T-helper 1 cell (primary cell): ENCODE measurements around the gene PARD3B.

Experiments used
- DNase-seq, 5 donors: peaks; one replicate each; pipeline ENCODE4 v3.0.0-alpha.2; 2012 to 2020

PARD3B gene

DNA sequence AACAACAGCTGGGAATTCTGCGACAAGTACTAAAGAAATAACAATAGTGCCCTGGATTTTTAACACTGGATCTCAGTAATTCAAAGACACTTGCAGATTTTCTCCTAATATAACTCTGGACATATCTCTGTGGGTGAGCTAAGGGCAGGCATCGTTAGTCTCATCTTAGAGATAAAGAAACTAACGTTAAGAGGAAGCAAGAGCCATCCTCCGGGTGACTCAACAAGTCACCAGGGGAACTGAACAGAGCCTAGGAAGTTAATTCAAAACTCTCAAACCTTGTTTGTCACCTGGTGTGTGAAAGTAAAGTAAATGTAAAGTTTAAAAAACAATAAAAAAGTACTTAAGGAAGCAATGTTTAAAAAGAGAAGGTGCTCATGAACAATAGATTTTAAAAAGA, 1095.4 kb downstream of the PARD3B start:
- no peak for DNase-seq

DNA sequence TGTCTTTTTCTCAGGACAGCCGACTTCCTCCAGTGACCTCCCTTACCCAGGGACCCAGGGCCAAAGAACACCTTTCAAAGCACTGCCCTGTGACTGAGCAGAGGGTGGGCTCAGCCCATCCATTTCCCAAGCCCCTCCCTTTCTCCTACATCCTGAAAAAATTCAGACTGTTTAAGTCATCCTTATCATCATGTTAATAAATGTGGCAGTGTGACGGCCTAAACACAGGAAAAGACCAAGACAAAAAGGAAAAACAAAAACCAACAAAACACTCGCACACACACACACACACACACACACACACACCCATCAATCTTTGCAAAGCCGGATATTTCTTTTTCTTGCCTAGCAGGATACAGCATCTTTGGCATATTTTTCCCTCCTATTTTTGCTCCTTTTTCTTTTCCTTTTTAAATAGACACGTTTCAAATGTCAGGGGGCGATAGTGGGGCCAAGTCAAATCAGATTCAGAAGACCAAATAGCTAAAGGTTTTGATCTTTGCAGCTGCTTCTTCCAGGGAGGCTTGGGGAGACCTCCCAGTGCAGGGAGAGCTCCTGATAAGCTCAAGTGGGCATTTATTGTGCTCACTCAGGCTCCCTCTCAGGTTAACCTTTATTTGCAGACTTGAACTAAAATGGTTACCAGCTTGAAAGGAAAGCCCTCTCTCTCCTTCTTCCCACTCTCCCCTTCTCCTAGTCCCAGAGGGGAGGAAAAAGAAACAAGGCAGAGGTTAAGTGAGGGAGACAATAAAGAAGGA, 1097.5 kb downstream of the PARD3B start:
- DNase-seq = no peak

DNA sequence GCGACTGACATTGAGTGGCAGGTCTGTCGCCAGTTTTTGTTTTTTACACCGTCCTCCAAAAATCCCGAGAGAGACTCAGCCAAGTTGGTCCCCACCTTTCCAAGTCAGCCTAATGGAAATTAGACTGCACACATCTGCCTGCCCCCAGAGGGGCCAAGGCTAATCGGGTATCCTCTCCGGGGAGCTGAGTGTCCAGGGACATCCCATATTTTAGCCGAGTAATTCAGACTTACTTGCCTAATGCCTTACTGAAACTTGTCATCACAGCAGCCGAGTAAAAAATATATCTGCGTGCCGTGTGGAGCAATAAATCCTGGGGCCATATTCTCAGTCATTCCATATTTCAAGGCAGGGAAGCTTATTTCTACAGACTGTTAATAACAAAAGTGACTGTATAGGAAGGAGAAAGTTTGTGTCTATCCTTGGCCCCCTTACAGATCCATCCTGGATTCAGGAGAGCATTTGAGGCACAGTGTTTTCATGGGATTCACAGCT, 1098.2 kb downstream of the PARD3B start:
- no peak for DNase-seq

DNA sequence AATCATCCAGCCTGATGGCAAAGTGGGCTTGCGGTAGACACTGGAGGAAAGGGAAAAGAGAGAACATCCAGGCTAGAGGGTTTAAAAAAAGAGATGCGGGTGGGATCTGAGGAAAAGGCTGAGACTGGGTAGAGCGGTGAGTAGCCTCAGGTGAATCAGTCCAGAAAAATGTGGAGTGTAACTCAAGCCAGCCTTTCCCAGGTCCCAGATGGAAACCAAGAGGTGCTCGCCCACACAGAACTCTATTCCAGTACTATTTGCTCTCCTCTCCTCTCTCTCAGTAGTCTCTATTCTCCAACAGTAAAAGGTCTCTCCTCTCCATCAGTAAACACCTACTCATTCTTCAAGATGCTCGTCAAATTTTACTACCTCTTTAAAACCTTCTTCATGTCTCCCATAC, 1098.7 kb downstream of the PARD3B start:
- DNase-seq = no peak

DNA sequence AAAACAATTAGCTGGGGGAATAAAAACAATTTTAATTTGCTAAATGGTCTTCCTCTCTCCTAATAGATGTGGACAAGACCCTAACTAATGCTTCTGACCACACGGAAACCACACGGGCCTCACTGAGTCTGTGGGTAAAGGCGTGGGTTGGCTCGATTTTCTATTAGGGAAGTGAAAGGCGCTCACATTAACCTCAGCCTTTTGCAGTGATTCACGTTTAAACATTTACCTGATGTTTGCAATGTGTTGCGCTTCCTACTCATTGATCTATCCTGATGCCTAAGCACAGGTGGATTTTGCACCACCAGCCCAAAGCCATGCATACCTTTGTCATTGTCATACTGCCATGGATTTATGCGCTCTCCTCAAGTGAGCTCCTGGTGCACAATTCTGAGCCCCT, 1101.4 kb downstream of the PARD3B start:
- no peak for DNase-seq

DNA sequence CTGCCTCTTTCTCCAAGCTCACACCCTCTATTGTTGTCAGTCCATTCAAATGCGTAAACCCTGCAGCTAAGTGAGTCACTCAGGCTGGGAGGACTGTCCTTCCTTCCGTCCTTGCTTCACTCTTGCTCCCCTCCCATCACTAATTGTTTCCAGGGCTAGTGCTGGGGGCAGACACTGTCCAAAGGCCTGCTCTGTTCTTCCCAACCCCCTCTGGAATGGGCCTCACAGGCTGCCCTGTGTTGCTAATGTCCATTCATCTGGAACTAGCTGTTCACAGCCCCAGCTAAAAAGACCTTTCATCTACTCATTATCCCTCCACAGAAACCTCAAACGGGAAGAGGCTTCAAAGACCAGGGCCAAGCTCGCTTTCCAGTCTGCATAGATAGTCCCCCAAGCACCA, 1105.2 kb downstream of the PARD3B start:
- DNase-seq = no peak

DNA sequence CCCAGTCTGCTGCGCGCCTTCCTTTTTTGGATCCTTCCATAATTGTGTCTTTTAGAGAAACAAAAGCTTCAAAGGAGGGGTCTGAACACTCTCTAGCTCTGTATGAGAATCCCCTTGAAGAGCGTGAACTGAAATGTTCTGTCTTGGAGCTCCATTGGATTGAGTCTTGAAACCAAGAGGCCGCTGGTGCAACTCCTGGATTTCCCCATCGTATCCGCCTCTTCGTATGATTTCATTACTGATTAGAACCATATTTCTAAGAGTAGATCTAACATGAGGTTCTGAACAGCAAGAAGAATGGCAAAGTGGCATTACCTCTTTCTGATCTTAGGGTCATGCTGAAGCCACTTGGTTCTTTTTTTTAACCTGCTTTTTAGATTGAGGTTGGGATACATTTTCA, 1105.7 kb downstream of the PARD3B start:
- no peak for DNase-seq

DNA sequence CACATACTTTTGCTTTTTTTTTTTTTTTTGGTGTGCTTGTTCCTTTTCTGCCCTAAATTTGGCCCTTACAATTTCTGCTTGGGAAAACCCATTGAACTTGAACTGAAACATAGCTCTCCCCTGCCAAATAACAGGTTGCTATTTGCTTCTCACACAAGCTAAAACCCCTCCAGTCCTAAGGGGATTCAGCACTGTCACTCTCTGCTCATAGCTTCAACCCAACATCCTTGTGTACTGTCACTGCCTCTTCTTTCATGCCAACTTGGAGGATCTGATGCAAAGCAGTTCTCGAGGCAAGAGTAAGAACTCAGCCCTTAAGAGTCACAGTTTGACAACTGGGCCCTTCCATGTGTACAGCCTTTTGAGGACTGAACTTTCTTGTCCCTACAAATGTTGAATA, 1106.4 kb downstream of the PARD3B start:
- DNase-seq = no peak

DNA sequence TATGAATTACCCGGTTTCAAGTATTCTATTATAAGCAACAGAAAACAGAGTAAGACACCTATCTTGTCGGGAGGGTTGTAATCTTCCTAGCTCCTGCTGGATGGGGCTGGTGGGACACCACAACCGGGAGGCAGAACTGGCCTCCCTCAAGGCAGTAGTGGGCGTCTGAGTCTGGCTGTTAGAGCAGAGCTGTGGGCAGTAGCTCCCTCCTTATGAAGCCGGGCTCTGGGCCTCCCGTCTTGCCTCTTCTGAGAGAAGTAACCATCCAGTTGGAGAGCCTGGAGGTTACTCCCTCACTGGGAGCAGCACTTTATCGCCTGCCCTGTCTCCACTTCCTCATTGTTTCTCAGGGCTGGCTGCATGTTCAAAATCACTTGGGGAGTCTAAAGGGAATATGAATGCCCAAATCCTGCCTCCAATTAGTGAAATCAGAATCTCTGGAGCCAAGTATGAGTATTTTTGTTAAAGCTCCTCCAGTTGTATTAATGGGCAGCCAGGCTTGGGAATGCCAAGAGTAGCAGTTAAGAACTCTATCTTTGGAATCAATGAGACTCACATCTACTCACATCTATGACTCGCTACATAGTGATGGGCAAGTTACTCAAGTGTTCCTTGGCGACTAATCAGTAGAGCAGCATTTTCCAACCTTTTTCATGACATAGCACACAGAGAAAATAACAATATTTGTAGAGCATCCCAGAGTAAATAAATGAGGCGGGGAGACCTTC, 1109.8 kb downstream of the PARD3B start:
- DNase-seq = no peak

DNA sequence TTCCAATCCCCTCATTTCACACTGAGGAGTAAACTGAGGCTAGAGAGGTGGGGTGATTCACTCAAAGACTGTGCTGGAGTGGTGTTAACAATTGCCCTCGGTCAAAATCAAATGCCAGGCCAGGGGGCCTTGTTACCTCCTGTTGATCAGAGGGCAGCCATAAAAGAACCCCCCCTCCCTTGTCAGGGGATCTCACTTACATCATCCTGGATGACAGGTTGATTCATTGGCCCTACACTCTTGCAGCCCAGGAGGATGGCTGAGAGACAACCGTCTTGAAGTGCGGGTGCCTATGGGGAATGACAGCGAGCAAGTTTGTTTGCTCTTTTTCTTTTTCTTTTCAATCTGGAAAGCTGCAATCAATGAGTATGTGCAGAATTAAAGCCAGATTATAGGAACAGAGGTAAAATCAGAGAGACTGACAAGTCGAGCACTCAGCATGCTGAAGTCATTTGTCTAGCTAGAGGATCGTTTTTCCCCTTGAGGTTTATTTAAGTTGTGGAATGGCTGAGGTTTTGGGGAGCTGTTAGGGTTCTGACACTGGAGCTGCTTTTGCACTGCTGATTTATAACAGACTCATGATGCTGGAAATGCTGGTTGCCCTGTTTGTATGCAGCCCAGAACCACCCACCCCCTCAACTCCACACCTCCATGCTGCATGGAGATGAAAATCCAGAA, 1110.6 kb downstream of the PARD3B start:
- no peak for DNase-seq

DNA sequence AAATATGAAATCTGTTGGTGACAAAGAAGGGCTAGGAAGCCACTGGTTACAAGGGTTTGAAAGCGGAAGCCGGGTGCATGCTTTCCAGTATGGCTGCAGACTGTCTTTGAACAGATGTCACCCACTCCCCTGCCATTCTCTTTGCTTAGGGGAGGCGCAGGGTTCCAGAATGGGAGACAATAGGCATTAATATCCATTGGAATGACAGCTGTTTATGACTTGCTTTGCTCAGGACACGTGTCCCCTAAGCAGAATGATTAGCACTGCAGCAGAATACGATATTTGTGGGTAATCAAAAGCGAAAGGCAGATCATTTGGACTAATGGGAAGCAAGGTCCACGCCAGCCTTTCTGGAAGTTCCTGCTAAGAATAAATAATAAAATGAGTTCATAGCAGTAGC, 1111.2 kb downstream of the PARD3B start:
- no peak for DNase-seq

DNA sequence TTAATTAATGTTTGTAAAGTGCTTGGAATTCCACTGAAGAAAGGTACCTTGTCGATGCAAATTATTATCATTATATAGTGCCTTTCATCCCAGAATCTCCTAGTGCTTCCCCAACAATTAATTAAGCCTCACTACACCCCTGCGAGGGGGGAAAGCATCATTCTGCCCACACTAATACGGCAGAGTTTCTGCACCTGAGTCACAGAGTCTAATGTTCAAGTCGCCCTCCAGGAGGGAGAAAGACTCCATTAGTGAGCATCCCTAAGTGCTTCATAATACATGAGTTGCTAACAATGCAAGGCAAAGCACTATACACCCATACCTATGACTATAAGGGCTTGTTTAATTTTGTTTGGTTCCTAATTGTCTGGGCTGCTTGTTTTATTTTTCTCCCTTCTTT, 1111.7 kb downstream of the PARD3B start:
- DNase-seq = no peak

DNA sequence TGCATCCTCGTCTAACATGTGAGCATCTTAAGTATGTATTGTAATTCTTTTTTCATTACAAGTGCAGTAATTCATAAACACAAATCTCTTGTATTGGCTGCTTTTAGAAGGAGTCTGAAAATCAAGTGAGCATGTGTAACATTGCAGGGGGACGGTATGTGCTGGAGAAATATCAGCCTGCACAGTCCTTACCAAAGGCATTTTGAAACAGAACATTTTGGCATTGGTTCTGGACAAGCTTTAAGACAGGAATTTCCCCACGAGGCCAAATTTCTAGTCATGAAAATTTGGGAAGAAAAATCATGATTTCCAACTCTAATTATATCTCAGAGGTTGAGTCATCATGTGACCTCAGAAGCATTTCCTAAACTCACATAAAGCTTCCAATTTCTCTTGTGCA, 1112.3 kb downstream of the PARD3B start:
- DNase-seq = no peak

DNA sequence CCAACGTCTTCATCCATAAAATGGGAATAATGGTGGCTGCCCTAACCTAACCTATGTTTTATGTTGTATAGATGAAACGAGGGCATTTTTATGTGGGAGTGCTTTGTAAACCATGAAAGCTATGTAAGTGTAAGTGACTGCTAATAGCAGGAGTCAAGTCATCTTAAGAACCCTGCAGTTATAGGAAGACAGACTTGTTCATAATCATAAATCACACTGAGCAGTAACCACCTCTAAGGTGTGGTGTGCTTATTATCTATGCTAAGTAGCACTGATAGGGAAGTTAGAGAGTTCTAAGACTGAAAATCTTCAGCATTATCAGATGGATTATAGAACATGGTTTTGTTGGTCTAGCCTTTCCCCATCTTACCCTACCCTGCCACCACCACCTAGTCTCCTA, 1112.8 kb downstream of the PARD3B start:
- no peak for DNase-seq

DNA sequence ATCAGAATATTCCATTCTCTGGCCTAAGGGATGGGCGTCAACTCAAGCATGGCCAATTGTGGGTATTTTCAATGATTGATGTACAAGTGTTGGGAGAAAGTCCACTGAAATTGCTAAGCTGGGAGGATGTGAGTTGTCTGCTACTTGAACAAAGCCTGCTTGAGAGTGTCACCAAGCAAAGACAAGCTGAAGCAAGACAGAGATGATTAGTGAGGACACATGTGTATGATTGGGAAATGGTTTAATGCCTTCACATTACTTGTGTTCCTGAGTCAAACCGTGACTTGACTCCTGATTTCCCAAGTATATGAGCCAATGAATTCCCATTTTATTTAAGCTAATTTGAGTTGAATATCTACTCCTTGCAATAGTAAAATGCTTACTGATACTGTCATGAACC, 1113.3 kb downstream of the PARD3B start:
- no peak for DNase-seq

DNA sequence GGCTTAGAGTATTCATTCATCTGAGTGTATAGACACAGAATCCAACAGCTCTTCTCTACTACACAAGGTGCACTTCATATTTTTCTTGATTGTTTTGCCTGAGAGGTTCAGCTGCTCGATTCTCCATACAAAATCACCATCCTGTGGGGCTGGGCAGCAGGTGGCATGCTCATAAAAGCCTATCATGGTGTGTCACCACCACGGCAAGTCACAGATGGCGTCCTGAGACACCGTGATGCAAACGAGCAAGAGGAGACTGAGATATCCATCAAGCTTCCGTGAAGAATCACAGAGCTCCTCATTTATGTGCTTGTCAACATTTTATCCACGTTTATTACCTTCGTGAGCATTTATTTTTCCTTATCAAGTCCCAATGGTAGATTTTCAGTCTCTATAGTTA, 1114.6 kb downstream of the PARD3B start:
- DNase-seq = no peak

DNA sequence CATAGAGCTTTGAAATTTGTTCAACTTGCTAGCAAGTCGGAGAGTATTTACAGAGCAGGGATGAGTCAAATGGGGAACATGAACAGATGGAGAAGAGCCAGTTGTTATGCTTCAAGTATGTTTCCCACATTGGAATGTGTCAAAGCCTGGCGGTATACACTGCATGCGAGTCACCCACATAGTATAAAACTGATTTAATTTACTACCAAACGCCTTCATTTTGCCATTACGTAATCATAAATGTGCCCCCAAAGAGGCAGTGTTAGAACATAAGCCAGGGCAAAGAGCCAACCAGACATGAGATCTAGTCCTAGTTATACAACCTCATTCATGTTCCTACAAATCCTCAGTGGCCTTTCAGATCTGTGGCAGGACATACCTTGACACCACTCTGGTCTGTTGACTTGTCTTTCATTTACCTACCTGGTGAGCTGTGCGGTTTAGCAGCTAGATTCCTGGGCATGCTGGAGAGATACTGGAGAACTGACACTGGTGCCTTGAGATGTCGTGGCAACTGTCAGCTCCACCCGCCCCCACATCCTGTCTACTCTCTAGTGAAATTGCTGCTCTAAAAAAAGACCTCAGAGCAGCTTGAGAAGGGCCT, 1115.3 kb downstream of the PARD3B start:
- DNase-seq = peak in 2 of 5 donors; percentile 1 to 22

DNA sequence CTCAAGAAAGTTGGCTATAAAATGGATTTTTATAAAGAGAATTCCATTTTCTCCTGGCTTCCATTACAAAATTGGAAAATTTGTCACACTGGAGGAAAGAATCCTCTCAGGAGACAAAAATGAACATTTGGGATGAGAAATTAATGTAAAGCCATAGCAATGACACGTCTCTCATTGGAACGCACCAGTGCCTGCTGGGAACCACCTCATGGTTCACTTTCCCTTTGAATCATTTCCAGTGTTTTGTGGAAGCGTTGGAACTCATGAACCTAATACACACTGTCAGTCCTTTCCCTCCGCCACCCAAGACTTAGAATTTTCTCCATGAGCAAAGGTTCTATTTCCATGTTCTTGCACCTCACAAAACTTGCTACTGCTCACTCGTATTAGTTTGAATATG, 1116.0 kb downstream of the PARD3B start:
- no peak for DNase-seq

DNA sequence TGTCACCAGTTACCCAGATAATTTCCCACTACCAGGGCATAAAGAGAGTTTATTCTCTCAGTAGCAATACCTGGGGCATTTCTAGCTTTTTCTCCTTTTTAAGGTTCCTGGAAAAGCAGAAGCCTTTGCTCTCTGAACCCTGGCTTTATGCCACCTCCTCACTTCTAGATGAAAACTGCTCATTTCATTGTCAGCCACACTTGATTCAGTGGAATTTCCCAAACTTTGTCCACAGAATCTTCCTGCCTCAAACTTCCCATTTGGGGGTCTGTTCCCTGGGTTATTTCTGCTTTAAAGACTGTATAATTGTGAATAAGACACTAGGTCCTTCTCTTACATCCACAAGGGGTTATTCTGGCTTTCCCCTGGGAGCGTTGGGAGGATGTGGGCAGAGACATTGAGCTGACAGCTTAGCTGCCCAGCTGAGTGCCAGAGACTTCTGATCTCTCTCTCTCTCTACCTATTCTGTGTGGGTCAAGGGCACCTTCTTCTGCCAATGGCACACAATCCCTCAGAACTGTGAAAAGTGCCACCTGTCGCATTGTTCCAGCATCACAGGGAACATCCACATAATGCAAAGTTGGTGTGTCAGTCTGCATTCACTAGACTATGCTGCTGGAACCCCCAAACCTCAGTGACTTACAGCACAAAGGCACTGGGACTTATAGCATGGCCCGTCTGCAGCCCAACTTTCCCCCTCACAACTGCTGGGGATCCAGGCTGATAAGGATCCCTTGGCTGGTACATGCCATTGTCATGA, 1117.1 kb downstream of the PARD3B start:
- no peak for DNase-seq

DNA sequence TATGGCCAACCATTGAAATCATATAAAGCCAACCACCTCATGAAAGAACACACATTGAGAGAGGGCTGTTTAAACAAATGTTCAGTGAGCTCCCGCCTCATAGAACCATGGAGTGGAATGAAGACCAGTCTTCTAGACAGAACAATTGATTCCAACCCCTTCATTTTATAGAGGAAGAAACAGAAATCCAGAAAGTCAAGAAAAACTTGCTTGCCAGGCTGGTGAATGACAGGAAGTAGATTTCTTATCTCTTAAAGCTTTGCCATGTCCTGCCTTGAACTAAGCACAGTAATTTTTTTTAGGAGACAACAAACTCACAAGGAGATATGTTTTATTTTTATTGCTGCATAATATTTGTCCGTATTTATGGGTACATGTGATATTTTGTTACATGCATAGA, 1120.5 kb downstream of the PARD3B start:
- no peak for DNase-seq
